HG03442 (cell line): ENCODE data around the gene SLC25A24.
"Not testable (repeated sequence)": the region's sequence is repeated elsewhere in the genome, so short reads cannot be mapped to it uniquely, and the experiment has no call there.

Experiments used
- ATAC-seq: cut with Tn5 transposase; IDR thresholded peaks from one replicate; pipeline ENCODE4 v1.9.1; 2021; ENCODE audit warnings: mild to moderate bottlenecking, moderate library complexity; ENCODE audit not compliant: unreplicated experiment

Gene SLC25A24

DNA sequence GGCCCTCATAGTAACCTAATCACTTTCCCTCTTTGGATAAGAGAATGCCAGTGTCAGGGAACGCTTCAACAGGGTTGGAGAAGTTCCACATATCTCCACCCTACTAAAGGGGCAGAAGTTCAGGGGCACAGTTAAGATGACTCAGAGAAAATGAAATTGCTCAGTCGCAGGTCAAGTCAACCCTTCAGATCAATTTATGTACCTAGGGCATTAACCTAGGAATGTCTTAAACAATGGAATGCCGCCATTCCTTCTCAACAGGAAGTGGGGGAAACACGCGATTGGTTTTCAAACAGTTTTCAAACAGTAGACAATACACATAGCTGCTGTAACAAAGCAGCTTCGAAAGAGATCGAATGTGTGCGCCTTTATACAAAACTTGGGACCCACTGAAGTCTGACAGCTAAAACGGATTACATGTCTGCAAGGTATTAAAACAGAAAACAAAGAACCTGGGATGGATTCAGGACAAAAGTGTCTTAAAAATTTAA lies 897 bp downstream of the SLC25A24 start:
- ATAC-seq = no peak

DNA sequence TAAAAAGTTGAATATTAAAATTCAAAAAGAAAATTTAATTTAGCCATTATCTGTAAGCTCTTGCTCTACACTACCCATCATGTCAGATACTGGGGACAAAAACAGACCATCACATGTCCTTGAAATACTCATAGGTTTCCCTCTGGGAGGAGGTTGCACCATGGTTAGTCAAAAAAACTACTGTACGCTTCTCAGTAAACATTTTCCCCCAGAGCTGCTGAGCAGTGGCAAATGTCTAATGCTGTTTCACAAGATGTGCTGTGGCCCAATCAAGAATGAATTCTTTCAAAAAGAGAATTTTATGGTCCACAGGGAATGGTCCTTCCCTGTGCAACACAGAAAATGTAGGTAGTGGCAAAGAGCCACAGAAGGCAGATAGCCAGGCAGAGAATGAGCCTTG lies 6.1 kb downstream of the SLC25A24 start:
- ATAC-seq = no peak

DNA sequence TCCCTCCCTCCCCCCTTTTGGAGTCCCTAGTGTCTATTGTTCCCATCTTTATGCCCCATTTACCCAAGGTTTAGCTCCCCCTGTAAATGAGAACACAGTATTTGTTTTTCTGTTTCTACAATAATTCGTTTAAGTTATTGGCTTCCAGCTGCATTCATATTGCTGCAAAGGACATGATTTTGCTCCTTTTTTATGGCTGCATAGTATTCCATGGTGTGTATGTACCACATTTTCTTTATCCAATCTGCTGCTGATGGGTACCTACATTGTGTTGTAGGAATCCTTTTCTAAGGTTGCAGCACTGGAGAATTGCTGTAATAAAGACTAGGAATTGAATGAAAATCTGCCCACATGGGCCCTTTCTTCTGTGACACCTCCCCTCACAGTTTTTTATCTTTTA lies 6.8 kb downstream of the SLC25A24 start:
- ATAC-seq = no peak

DNA sequence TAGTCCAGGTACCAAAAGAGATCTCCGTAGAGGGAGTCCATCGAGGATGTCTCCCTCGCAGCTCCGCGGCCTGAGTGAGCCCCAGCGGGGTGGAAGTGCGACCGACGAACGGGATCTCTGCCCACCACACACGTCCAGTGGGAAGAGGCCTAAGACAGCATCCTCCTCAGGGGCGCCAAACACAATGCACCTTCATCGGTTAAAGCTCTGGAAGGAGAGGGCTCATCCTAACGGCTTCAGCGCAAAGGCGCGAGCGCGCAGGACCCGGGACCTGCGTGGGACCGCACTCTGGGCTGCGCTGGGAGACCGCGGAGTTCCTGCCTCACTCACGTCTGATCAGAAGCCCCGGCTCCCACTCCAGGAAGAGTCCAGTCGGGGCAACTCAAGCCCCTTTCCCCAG lies 7.6 kb downstream of the SLC25A24 start:
- no peak for ATAC-seq

DNA sequence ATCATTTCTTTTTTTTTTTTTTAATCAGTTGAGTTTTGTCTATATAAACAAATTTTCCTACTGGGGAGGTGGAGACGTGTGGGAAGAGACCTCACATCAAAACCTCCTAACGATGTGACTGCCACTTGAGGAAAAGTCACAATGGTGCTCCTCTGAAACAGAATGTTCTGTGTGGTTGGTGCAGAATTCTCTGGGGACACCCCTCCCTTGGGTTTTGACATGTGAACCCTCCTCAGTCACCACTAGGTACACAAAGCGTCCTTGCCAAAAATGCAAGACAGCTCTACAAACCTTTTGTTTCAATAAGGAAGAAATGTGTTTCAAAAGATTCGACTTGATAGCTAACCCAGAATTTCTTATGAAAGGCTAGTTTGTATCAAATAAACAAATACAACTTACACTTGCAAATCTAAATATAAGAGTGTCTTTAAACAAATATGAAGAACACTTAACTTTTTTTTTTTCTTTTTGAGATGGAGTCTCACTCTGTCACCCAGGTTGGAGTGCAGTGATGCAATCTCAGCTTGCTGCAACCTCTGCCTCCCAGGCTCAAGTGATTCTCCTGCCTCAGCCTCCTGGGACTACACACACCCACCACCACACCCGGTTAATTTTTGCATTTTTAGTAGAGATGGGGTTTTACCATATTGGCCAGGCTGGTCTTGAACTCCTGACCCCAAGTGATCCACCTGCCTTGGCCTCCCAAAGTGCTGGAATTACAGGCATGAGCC lies 9.3 kb downstream of the SLC25A24 start:
- no peak for ATAC-seq

DNA sequence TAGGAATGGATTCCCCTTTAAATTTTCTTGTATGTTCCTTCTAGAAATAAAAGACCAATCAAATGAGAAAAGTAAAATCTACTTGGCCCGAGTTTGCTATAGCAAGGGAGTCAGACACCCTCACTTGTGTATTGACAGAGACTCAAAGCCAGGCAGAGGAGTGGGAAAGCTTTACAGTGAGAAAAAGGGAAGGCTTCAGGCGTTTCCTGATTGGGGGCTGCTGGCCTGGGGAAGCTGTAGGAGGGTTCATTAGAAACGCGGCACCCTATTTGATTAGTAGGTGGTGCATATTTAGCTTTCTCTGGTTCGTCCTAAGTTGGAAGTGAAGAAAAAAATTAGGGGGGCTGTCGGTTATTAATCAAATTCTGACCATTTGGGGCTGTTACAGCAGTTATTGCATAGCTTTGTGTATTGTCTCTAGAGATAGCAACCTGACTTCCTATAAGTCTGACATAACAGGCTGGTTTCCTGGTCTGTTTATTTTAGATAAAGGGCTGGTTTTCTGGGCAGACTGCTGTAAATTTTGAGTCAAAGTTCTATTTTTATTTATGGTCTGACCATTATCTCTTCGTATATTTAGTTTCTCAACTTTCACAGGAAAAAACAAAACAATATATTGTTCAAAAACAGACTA lies 10.0 kb downstream of the SLC25A24 start:
- ATAC-seq = no peak

DNA sequence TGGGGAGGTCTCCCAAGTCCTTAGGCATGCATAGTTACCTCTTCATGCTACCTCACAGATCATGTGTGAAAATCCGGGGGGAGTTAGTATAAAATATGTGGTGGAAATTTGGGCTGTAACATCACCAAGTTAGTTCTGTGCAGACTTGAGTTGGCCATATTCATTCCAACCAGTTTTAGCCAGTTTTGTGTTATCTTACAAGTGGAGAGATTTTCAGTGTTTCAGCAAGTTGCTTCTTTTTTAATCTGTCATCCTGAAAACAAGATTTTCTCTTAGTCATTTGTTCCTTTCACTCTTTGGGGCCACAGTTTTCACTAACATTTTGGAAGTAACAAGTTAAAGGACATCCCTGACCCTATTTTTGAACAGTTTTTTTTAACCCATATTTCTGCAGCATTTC lies 11.3 kb downstream of the SLC25A24 start:
- ATAC-seq = no peak

DNA sequence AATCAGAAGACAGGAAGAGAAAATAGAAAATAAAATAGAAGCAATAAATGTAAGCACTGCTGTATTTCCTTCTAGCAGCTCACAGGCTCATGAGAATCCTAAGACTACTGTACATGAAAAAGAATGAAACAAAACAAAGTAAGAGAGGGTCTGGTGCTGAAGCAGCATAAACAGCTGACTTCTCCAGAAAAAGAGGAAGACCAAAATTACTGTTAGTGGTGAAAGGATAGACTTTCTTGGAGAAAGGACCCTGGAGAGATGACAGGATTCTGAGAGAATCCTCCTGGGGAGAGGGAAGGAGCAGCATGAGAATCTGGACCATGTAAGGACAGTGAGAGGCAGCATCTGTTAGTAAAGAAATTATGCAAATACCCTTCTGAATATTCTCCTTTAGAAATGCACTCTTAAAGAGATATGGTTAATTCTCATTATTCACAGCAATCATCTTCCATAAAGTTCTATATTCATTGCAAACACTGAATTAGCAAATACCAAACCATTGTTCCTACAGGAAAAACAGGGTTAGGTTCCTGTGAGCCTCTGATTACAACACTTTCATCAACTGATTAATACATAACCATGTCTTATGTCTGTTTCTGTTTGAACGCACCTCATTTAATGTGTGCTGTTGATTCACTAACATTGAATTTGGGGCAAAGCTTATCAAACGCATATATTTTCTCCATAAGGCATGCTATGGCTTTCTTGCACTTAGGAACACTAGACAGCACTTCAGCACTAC lies 17.0 kb downstream of the SLC25A24 start:
- no peak for ATAC-seq

DNA sequence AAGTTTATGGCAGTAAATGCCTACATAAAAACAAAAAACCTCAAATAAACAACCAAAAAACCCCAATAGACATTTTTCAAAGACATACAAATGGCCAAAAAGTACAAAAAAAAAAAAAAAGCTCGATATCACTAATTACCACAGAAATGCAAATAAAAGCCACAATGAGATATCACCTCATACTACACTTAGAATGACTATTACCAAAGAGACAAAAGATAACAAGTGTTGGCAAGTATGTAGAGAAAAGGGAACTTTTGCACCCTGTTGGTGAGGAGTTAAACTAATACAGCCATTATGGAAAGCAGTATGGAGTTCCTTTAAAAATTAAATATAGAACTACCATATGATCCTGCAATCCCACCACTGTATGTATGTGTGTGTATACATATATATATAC lies 21.1 kb downstream of the SLC25A24 start:
- ATAC-seq = no peak

DNA sequence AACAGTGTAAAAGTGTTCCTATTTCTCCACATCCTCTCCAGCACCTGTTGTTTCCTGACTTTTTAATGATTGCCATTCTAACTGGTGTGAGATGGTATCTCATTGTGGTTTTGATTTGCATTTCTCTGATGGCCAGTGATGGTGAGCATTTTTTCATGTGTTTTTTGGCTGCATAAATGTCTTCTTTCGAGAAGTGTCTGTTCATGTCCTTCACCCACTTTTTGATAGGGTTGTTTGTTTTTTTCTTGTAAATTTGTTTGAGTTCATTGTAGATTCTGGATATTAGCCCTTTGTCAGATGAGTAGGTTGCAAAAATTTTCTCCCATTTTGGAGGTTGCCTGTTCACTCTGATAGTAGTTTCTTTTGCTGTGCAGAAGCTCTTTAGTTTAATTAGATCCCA lies 37.7 kb downstream of the SLC25A24 start:
- not testable (repeated sequence) for ATAC-seq

DNA sequence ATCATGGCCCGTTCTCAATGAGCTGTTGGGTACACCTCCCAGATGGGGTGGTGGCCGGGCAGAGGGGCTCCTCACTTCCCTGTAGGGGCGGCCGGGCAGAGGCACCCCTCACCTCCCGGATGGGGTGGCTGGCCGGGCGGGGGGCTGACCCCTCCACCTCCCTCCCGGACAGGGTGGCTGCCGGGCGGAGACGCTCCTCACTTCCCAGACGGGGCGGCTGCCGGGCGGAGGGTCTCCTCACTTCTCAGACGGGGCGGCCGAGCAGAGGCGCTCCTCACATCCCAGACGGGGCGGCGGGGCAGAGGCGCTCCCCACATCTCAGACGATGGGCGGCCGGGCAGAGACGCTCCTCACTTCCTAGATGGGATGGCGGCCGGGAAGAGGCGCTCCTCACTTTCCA lies 40.2 kb downstream of the SLC25A24 start:
- ATAC-seq = not testable (repeated sequence)

DNA sequence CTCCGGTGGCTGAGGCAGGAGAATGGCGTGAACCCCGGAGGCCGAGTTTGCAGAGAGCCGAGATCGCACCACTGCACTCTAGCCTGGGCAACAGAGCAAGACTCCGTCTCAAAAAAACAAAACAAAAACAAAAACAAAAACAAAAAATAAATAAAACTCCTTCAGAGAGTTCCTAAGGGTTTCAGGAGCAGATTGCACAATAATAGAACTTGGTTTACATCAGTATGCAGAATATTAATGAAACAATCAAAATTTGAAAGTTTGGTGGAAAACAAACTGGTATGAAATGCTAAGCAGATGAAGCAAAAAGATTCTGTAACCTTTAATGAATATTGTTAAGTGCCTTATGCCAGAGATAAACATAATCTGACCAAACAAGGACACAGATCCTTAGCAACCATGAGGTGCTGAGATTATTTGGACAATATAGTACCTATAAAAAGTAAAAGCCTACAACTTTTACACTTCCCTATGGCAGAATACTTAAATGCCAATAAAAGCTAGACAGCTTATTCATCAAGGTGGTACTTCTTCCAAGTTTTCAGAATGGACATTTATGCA lies 41.2 kb downstream of the SLC25A24 start:
- ATAC-seq = no peak

DNA sequence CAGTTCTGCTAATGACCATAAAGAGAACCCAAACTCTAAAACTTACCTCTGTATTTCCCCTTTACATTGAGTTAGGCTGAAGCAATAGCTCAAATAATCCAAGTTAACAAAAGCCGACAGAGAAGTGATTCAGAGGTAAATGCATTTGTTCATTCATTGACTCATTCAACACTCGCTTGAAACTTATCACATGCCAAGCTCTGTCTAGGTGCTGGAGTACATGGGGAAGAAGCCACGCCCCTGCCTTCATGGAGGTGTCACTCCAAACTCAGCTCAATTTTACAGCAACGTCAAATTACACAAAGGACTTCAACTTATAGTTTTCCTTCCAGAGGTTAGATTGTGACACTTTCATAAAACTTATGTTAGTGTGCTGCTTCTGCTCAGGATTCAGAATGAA lies 45.8 kb downstream of the SLC25A24 start:
- no peak for ATAC-seq

DNA sequence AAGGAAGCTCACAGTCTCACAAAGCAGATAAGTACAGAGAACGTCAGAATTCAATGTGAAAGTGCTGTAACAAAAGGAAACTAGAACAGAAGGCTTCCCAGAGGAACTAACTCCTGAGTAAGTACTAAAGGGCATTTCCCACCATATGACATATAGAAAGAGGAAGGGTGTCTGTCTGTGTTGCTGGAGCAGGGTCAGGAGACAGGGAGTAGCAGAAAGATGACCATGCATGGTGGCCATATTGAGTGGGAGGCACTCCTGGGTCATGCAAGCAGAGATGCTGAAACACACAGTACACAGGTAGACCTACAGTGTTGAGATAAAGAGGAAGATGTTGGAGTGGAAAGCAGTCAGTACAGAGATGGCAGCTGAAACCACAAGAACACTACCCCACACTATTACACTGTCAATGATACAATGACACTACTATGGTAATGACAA lies 47.3 kb downstream of the SLC25A24 start:
- ATAC-seq = no peak

DNA sequence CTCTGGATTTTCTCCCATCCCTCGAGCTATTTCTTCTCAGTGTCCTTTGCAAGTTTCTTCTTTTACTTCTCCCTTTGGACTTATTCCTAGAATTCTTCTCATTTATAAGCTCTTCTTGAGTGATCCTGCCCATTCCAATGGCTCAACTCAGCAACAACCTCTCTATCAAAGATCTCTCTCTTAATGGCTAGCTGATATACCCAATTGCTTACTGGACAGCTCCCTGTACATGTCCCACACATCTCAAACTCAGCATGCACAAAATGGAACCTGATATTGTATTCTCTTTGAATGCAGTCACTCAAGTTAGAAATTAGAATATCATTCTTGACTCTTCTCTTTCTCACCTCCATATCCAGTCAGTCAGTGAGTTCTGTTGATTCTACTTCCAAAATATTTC lies 48.6 kb downstream of the SLC25A24 start:
- no peak for ATAC-seq

DNA sequence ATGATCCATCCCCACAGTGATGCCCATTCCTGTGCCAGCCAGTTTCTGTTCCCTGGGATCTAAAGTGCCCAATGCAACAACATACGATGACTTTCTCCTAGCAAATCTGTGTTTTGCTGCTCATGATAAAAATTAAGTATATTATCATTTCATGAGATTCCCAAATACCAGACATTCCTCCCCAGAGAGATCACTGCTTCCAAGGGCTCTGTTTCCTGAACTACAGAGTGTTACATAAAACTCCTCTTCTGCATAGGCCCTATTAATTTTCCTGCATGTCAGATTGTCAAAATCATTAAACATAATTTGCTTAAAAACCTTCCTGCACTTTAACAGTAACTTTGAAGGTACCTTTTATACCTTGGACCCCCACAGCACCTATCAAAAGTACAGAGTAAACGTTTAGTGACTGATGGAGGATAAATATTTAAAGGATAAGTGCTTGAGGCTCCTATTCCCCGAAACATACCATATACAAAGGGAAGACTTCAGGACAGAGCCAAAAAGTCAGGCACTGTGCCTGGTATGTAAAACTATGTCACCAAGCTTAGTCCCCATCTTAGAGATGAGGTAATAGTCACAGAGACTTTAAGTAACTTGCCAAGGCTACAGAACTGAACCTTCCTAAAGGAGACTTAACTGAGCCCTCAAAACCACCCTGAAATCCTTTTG lies 50.2 kb downstream of the SLC25A24 start:
- no peak for ATAC-seq

DNA sequence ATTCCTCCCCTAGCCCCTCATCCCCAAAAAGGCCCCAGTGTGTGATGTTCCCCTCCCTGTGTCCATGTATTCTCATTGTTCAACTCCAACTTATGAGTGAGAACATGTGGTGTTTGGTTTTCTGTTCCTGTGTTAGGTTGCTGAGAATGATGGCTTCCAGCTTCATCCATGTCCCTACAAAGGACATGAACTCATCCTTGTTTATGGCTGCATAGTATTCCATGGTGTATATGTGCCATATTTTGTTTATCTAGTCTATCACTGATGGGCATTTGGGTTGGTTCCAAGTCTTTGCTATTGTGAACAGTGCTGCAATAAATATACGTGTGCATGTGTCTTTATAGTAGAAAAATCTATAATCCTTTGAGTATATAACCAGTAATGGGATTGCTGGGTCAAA lies 55.6 kb downstream of the SLC25A24 start:
- ATAC-seq = not testable (repeated sequence)

DNA sequence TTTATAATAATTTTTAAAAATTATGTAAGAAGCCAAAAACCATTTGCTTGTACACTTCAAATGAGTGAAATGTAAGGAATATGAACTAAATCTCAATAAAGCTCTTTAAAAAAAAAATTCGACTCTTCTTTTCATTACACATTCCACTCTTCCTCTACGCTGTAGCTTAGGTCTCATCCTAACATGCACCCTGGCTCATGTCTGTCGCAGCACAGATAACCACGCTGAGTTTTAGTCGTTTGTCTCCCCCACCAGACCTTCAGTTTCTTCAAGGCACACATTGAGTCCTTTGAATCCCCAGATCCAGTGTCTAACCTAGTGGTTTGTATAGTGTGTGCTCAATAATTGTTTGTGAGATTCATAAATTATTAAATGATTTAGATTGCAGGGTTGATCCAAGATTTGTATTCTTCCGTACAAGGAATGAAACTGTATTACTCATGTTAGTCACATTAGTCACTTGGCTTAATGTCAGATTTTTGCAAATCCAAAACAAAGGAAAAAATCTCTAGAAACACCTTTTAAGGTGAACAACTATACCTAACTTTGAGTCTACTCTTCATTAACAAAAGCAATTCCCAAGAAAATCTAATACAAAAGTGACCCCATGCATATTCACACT lies 57.3 kb downstream of the SLC25A24 start:
- ATAC-seq = no peak

DNA sequence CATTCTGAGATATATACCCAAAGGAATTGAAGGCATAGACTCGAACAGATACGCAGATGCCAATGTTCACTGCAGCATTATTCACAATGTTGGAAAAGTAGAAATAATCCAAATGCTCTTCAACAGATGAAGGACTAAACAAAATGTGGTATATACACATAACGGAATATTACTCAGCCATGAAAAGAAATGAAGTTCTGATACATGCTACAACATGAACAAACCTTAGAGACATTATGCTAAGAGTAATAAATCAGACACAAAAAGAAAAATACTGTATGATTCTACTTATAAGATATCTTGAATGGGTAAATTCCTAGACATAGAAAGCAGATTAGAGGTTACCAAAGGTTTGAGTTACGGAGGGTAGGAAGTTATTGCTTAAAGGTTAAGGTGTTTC lies 57.9 kb downstream of the SLC25A24 start:
- ATAC-seq = no peak

DNA sequence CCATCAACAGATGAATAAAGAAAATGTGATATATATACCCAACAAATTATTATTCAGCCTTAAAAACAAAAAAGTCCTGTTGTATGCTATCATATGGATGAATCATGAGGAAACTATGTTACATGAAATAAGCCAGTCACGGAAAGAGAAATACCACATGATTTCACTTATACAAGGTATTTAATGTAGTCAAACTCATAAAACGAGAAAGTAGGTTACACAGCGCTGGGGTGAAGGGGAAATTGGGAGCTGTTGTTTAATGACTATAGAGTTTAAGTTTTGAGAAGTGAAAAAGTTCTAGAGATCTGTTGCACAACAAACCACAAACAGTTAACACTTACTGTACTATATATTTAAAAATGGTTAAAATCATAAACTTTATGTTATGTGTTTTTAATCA lies 58.5 kb downstream of the SLC25A24 start:
- ATAC-seq = no peak

DNA sequence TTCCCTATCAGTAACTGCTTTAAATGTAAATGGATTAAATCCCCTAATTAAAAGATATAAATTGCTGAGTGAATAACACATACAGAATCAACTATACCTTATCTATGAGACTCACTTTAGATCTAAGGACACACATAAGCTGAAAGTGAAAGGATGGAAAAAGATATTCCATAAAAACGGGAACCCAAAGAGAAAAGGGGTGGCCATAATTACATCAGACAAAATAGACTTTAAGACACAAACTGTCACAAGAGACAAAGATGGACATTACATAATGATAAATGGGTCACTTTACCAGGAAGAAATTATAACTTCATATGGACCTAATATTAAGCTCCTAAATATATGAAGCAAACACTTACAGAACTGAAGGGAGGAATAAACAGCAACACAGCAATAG lies 59.2 kb downstream of the SLC25A24 start:
- ATAC-seq = no peak
